Natural killer cell (primary cell): ENCODE results near the gene HMCN2. TPM values are rescaled to one million over a fixed set of nuclear protein-coding genes. Genes with fewer than 3 reads are reported as not detected.

Source experiments
- ATAC-seq, 3 donors: fragments of 150-1000 bp in 2 of 3; fragments of 200-7000 bp in 1 of 3; cut with Tn5 transposase; 1 replicate in 1 of 3; 2 replicates in 2 of 3; pipeline ENCODE4 v1.10.0; 2021; ENCODE audit warnings: mild to moderate bottlenecking in 2 of 3, moderate library complexity in 2 of 3
- DNase-seq, 2 donors: peaks; one replicate each; pipeline versions ENCODE4 v3.0.0 to v3.0.0-alpha.2; 2013 to 2021; ENCODE audit warnings: mixed read lengths in 1 of 2
- H3K27ac ChIP-seq: one replicate; pipeline ENCODE4 v1.5.1; 2013; ENCODE audit warnings: mild to moderate bottlenecking, low read length
- H3K27me3 ChIP-seq: one replicate; pipeline ENCODE4 v1.6.1; 2013; ENCODE audit warnings: low read length; ENCODE audit not compliant: control insufficient read depth, insufficient read depth
- H3K36me3 ChIP-seq: one replicate; pipeline ENCODE4 v1.6.1; 2013; ENCODE audit warnings: low read length; ENCODE audit not compliant: control insufficient read depth, insufficient read depth
- H3K4me1 ChIP-seq: one replicate; pipeline ENCODE4 v1.6.1; 2013; ENCODE audit warnings: low read length; ENCODE audit not compliant: control insufficient read depth, insufficient read depth
- H3K4me3 ChIP-seq: one replicate; pipeline ENCODE4 v1.5.1; 2013; ENCODE audit warnings: low read length
- H3K9me3 ChIP-seq: one replicate; pipeline ENCODE4 v1.6.1; 2013; ENCODE audit warnings: low read length; ENCODE audit not compliant: control insufficient read depth, insufficient read depth
- H3K27ac Mint-ChIP-seq, 2 donors: one replicate each; pipeline ENCODE4 v1.8.0; 2022; ENCODE audit warnings: mild to moderate bottlenecking in 2 of 2, mixed read lengths in 2 of 2, moderate library complexity in 1 of 2
- H3K27me3 Mint-ChIP-seq, 2 donors: one replicate each; pipeline ENCODE4 v1.8.0; 2022; ENCODE audit warnings: low read depth in 2 of 2, mixed read lengths in 2 of 2
- H3K36me3 Mint-ChIP-seq: one replicate; pipeline ENCODE4 v1.8.0; 2022; ENCODE audit warnings: mixed read lengths
- H3K4me1 Mint-ChIP-seq, 2 donors: one replicate each; pipeline ENCODE4 v1.8.0; 2022; ENCODE audit warnings: mixed read lengths in 2 of 2
- H3K4me3 Mint-ChIP-seq: one replicate; pipeline ENCODE4 v1.8.0; 2022; ENCODE audit warnings: mild to moderate bottlenecking, moderate library complexity, mixed read lengths
- H3K9me3 Mint-ChIP-seq, 2 donors: one replicate each; pipeline ENCODE4 v1.8.0; 2022; ENCODE audit warnings: mixed read lengths in 2 of 2
- WGBS: methylation state at CpG from one replicate; pipeline ENCODE4 v1.1.7; 2013; ENCODE audit warnings: missing lambda C conversion rate; ENCODE audit not compliant: insufficient coverage; 5-methylcytosine and 5-hydroxymethylcytosine counted together
- intact Hi-C: fragments of 100-400 bp; cut with micrococcal nuclease; formaldehyde crosslinking; loops from one replicate; pipeline ENCODE4 v1.14.2; 2022
- total RNA-seq, 4 donors: library from RNA; stranded (reverse); fragments of 120-200 nt in 1 of 4; gene quantifications; one replicate each; pipeline versions ENCODE4 v1.2.3 to v1.2.4, GENCODE V29; 2013 to 2022
- TF ChIP-seq, protein P1 (sequence below): fragments of 200-600 bp; IDR thresholded peaks from one replicate; pipeline ENCODE4 v1.8.0; 2022; ENCODE audit warnings: antibody characterized with exemption

HMCN2 gene
- total RNA-seq, 3 donors from 2014 or later (not counting 1 experiment from before 2014, with no cell fraction given) = not detected

DNA sequence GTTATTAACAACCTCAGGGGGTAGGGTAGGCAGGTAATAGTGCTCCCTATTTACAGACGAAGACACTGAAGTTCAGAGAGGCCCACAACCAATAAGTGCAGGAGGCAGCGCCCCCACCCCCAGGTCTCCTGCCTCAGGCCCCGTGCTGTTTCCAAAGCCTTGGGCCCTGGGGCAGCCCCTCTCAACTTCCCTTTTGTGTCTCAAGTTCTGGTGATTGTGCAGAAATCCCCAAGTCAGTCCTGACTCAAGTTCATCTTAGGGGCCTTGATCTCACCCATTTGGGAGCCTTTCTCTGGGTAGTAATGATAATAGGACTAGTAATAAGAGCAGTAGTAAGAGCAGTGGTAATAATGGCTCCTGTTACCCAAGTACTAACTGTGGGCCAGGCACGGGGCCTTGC is 143.7 kb downstream of the HMCN2 start:
- ATAC-seq (no peak), DNase-seq (no peak)
- Mint-ChIP-seq H3K4me3 (no peak overlapping the region), H3K27me3 (no peaks in the 10 kb centered on the region), H3K9me3 (no peaks in the 10 kb centered on the region), H3K27ac (no peak overlapping the region), H3K36me3 (no peaks in the 10 kb centered on the region), H3K4me1 (no peaks in the 10 kb centered on the region)
- Histone ChIP-seq H3K4me1 (no peaks in the 10 kb centered on the region), H3K27me3 (no peaks in the 10 kb centered on the region), H3K27ac (no peak overlapping the region), H3K36me3 (no peaks in the 10 kb centered on the region), H3K9me3 (no peaks in the 10 kb centered on the region), H3K4me3 (no peak overlapping the region)
- intact Hi-C loops = no loop called here
- TF ChIP-seq, protein P1, sequence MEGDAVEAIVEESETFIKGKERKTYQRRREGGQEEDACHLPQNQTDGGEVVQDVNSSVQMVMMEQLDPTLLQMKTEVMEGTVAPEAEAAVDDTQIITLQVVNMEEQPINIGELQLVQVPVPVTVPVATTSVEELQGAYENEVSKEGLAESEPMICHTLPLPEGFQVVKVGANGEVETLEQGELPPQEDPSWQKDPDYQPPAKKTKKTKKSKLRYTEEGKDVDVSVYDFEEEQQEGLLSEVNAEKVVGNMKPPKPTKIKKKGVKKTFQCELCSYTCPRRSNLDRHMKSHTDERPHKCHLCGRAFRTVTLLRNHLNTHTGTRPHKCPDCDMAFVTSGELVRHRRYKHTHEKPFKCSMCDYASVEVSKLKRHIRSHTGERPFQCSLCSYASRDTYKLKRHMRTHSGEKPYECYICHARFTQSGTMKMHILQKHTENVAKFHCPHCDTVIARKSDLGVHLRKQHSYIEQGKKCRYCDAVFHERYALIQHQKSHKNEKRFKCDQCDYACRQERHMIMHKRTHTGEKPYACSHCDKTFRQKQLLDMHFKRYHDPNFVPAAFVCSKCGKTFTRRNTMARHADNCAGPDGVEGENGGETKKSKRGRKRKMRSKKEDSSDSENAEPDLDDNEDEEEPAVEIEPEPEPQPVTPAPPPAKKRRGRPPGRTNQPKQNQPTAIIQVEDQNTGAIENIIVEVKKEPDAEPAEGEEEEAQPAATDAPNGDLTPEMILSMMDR = no peak
- 74% methylated on average over 4 of the region's 4 CpGs for WGBS

DNA sequence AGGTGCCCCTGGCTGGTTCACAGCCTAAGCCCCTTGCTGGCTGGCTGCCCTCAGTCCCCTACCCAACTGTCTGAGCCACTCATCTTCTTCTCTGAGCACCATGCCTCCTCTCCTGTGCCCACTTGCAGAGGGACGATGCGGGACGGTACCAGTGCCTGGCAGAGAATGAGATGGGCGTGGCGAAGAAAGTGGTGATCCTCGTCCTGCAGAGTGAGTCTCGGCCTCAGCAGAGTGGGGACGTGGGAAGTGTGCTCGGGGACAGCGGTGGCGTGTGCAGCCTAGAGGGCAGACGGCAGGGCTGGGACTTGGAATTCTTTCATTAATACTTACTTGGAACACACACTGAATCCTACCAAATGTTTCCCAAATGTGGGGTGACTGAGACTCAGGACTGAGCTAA is 144.9 kb downstream of the HMCN2 start:
- no peaks in the 10 kb centered on the region for H3K27me3 ChIP-seq
- Mint-ChIP-seq H3K4me3 (no peak overlapping the region), H3K4me1 (no peaks in the 10 kb centered on the region), H3K9me3 (no peaks in the 10 kb centered on the region), H3K36me3 (no peaks in the 10 kb centered on the region), H3K27me3 (no peaks in the 10 kb centered on the region), H3K27ac (no peak overlapping the region)
- intact Hi-C loops = no loop called here
- ATAC-seq = no peak
- no peak overlapping the region for H3K27ac ChIP-seq
- H3K36me3 ChIP-seq = no peaks in the 10 kb centered on the region
- no peak overlapping the region for H3K4me3 ChIP-seq
- H3K4me1 ChIP-seq = no peaks in the 10 kb centered on the region
- no peak for DNase-seq
- 89% methylated on average over 12 of the region's 12 CpGs for WGBS
- TF ChIP-seq, protein P1 = no peak
- H3K9me3 ChIP-seq = no peaks in the 10 kb centered on the region

DNA sequence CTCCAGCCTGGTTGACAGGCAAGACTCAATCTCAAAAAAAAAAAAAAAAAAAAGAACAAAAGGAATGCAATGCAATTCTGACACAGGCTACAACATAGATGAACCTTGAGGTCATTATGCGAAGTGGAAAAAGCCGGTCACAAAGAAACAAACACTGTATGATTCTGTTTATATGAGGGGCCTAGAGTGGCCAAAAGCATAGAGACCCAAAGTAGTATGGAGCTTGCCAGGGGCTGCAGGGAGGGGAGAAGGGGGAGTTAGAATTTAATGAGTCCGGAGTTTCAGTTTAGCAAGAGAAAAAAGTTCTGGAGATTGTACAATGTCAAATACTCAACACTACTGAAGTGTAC is 146.0 kb downstream of the HMCN2 start:
- no peaks in the 10 kb centered on the region for H3K4me1 ChIP-seq
- TF ChIP-seq, protein P1 = no peak
- H3K9me3 Mint-ChIP-seq = no peaks in the 10 kb centered on the region
- no peaks in the 10 kb centered on the region for H3K9me3 ChIP-seq
- H3K4me3 ChIP-seq = no peak overlapping the region
- DNase-seq (no peak), ATAC-seq (no peak)
- H3K27me3 ChIP-seq = no peaks in the 10 kb centered on the region
- H3K27ac ChIP-seq = no peak overlapping the region
- no peaks in the 10 kb centered on the region for H3K27me3 Mint-ChIP-seq
- intact Hi-C loops = no loop called here
- H3K4me3 Mint-ChIP-seq = no peak overlapping the region
- no peak overlapping the region for H3K27ac Mint-ChIP-seq
- H3K4me1 Mint-ChIP-seq = no peaks in the 10 kb centered on the region
- WGBS = 95% methylated on average over 2 of the region's 3 CpGs
- H3K36me3 ChIP-seq = no peaks in the 10 kb centered on the region
- no peaks in the 10 kb centered on the region for H3K36me3 Mint-ChIP-seq

DNA sequence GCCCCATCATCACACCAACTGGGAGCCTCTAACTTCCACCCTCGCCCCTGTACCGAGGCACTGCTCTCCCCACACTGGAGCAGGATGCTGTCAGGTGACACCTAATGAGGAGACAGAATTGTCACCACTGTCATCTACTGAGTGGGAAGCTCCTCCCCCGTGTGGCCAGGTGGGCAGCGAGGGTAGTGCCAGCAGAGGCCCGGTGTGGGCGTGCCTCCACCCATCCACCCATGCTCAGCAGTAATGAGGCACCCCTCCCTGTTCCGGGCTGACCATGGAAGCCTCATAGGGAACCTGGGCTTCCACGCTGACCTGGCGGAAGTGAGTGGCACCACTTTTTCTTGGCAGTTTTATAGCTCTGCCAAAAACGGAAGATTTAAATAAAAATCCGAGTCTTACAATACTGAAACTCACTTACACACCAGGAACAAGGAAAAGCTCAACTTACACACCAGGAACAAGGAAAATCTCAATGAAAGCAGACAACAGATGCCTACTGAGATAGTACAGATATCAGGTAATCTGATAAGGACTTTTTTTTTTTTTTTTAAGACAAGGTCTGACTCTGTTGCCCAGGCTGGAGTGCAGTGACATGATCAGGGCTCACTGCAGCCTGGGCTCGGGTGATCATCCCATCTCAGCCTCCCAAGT is 148.6 kb downstream of the HMCN2 start:
- intact Hi-C loops = no loop called here
- Mint-ChIP-seq H3K27ac (no peak overlapping the region), H3K4me3 (no peak overlapping the region), H3K4me1 (no peaks in the 10 kb centered on the region), H3K36me3 (no peaks in the 10 kb centered on the region), H3K27me3 (no peaks in the 10 kb centered on the region), H3K9me3 (no peaks in the 10 kb centered on the region)
- no peaks in the 10 kb centered on the region for H3K4me1 ChIP-seq
- H3K36me3 ChIP-seq = no peaks in the 10 kb centered on the region
- DNase-seq = no peak
- ATAC-seq = no peak
- 86% methylated on average over 12 of the region's 12 CpGs for WGBS
- no peaks in the 10 kb centered on the region for H3K27me3 ChIP-seq
- H3K9me3 ChIP-seq = no peaks in the 10 kb centered on the region
- TF ChIP-seq, protein P1 = no peak
- no peak overlapping the region for H3K4me3 ChIP-seq
- H3K27ac ChIP-seq = no peak overlapping the region
